SK-N-SH treated with all-trans-retinoic acid at 6 μM for 48 hours (cell line): Measurements from ENCODE around the gene DGKZ.

Experiments
- ATAC-seq: fragments of 200-7000 bp; cut with Tn5 transposase; 3 replicates; pipeline ENCODE4 v1.9.1; 2020; ENCODE audit warnings: mild to moderate bottlenecking, moderate library complexity
- ARNTL ChIP-seq: fragments of 450-650 bp; formaldehyde crosslinking; IDR thresholded peaks from 2 replicates; pipeline ENCODE4 v1.5.0; 2020; ENCODE audit warnings: low read depth, mild to moderate bottlenecking, moderate library complexity, borderline replicate concordance
- BACH2 ChIP-seq: fragments of 250-450 bp; sonication (Bioruptor Pico); IDR thresholded peaks from 2 replicates; pipeline ENCODE4 v1.9.0; 2021; ENCODE audit warnings: mild to moderate bottlenecking, borderline replicate concordance
- CSDC2 ChIP-seq: fragments of 250-450 bp; sonication (Bioruptor Pico); IDR thresholded peaks from 2 replicates; pipeline ENCODE4 v1.5.0; 2020; ENCODE audit warnings: mild to moderate bottlenecking, moderate library complexity
- ESRRG ChIP-seq: fragments of 250-450 bp; sonication (Bioruptor Pico); IDR thresholded peaks from 2 replicates; pipeline ENCODE4 v1.6.1; 2021; ENCODE audit warnings: mild to moderate bottlenecking
- GLIS3 ChIP-seq: fragments of 250-450 bp; sonication (Bioruptor Pico); IDR thresholded peaks from 2 replicates; pipeline ENCODE4 v1.5.0; 2020; ENCODE audit warnings: mild to moderate bottlenecking, moderate library complexity
- ISL1 ChIP-seq: fragments of 250-450 bp; sonication (Bioruptor Pico); IDR thresholded peaks from 2 replicates; pipeline ENCODE4 v2.1.2; 2022; ENCODE audit warnings: mild to moderate bottlenecking, moderate library complexity
- OSR1 ChIP-seq: fragments of 250-450 bp; sonication (Bioruptor Pico); IDR thresholded peaks from 2 replicates; pipeline ENCODE4 v1.8.0; 2022; ENCODE audit warnings: moderate library complexity, mild to moderate bottlenecking, inconsistent platforms
- PPARA ChIP-seq: fragments of 250-450 bp; sonication (Bioruptor Pico); IDR thresholded peaks from 2 replicates; pipeline ENCODE4 v1.5.0; 2020; ENCODE audit warnings: mild to moderate bottlenecking, borderline replicate concordance
- RARB ChIP-seq: fragments of 250-450 bp; sonication (Bioruptor Pico); IDR thresholded peaks from 2 replicates; pipeline ENCODE4 v1.8.0; 2021; ENCODE audit warnings: mild to moderate bottlenecking, moderate library complexity
- SNAI2 ChIP-seq: fragments of 250-450 bp; sonication (Bioruptor Pico); IDR thresholded peaks from 2 replicates; pipeline ENCODE4 v1.5.0; 2020; ENCODE audit warnings: mild to moderate bottlenecking, moderate library complexity
- TCF4 ChIP-seq: fragments of 250-450 bp; sonication (Bioruptor Pico); IDR thresholded peaks from 2 replicates; pipeline ENCODE4 v1.8.0; 2021; ENCODE audit warnings: mild to moderate bottlenecking, moderate library complexity, borderline replicate concordance
- TOX ChIP-seq: fragments of 250-450 bp; sonication (Bioruptor Pico); IDR thresholded peaks from 2 replicates; pipeline ENCODE4 v1.8.0; 2021; ENCODE audit warnings: mild to moderate bottlenecking, moderate library complexity, borderline replicate concordance
- ZC3H10 ChIP-seq: fragments of 250-450 bp; sonication (Bioruptor Pico); IDR thresholded peaks from 2 replicates; pipeline ENCODE4 v1.5.1; 2021; ENCODE audit warnings: mild to moderate bottlenecking, moderate library complexity
- ZFP3 ChIP-seq: fragments of 250-450 bp; sonication (Bioruptor Pico); IDR thresholded peaks from 2 replicates; pipeline ENCODE4 v1.5.0; 2020; ENCODE audit warnings: mild to moderate bottlenecking, moderate library complexity
- ZFP30 ChIP-seq: fragments of 450-650 bp; formaldehyde crosslinking; IDR thresholded peaks from 2 replicates; pipeline ENCODE4 v1.5.0; 2022; ENCODE audit warnings: mild to moderate bottlenecking, moderate library complexity
- ZNF565 ChIP-seq: fragments of 450-650 bp; formaldehyde crosslinking; conservative IDR thresholded peaks from 2 replicates; pipeline ENCODE4 v1.5.0; 2020; ENCODE audit warnings: low read depth, mild to moderate bottlenecking, moderate library complexity
- ZNF70 ChIP-seq: fragments of 450-650 bp; formaldehyde crosslinking; IDR thresholded peaks from 2 replicates; pipeline ENCODE4 v1.5.0; 2020; ENCODE audit warnings: mild to moderate bottlenecking, moderate library complexity
- ZNF8 ChIP-seq: fragments of 450-650 bp; formaldehyde crosslinking; IDR thresholded peaks from 2 replicates; pipeline ENCODE4 v1.5.0; 2020; ENCODE audit warnings: mild to moderate bottlenecking, moderate library complexity
- TF ChIP-seq, protein P1 (sequence below): fragments of 250-450 bp; sonication (Bioruptor Pico); IDR thresholded peaks from 2 replicates; pipeline ENCODE4 v1.5.1; 2020; ENCODE audit warnings: low read depth, mild to moderate bottlenecking, moderate library complexity
- TF ChIP-seq, protein P2 (sequence below): fragments of 250-450 bp; sonication (Bioruptor Pico); IDR thresholded peaks from 2 replicates; pipeline ENCODE4 v1.8.0; 2021; ENCODE audit warnings: low read depth, mild to moderate bottlenecking, moderate library complexity, borderline replicate concordance
- TF ChIP-seq, protein P3 (sequence below): fragments of 250-450 bp; sonication (Bioruptor Pico); IDR thresholded peaks from 2 replicates; pipeline ENCODE4 v1.5.1; 2021; ENCODE audit warnings: mild to moderate bottlenecking, moderate library complexity
- TF ChIP-seq, protein P4 (sequence below): fragments of 250-450 bp; sonication (Bioruptor Pico); IDR thresholded peaks from 2 replicates; pipeline ENCODE4 v1.8.0; 2020; ENCODE audit warnings: mild to moderate bottlenecking, moderate library complexity, borderline replicate concordance

Gene DGKZ

GRCh38 chr11:46353698-46354097 is 6.4 kb downstream of the DGKZ start (continued):
- TF ChIP-seq ZNF565 (CRISPR knock-in tag) (no peak), ZFP30 (CRISPR knock-in tag) (no peak), ZNF70 (CRISPR knock-in tag) (no peak), TCF4 (CRISPR knock-in tag) (no peak)
- TF ChIP-seq, protein P1, sequence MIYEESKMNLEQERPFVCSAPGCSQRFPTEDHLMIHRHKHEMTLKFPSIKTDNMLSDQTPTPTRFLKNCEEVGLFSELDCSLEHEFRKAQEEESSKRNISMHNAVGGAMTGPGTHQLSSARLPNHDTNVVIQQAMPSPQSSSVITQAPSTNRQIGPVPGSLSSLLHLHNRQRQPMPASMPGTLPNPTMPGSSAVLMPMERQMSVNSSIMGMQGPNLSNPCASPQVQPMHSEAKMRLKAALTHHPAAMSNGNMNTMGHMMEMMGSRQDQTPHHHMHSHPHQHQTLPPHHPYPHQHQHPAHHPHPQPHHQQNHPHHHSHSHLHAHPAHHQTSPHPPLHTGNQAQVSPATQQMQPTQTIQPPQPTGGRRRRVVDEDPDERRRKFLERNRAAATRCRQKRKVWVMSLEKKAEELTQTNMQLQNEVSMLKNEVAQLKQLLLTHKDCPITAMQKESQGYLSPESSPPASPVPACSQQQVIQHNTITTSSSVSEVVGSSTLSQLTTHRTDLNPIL (CRISPR knock-in tag) = no peak
- TF ChIP-seq, all 23 proteins: peak for 0

DNA sequence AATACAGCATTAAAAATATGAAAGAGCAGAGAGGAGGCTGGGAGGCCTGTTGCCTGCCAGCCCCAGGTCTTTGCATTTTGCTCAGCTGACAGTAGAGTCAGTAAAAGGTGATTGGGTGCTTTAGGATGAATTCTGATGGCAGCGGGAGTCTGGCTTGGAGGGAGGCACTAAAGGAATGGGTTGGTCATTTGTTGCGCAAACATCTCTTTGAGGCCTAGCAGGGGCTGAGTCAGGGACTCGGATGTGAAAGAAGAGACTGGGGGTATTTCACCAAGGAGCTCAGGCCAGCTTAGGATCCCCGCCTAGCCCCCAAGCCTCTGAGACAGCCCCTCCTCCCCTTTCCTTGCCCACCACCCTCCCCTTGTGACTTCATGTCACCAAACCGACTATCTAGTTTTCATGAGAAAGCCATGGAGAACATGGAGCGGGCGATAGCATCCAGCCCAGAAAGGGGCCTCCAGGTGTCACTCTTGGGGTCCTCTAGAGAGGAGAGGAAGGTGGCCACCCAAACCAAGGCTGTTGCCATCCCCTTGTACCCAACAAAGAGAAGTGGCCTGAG is 9.7 kb downstream of the DGKZ start:
- ATAC-seq = no peak
- TF ChIP-seq GLIS3 (CRISPR knock-in tag) = no peak
- no peak for TF ChIP-seq ZNF70 (CRISPR knock-in tag)
- TF ChIP-seq, protein P2, sequence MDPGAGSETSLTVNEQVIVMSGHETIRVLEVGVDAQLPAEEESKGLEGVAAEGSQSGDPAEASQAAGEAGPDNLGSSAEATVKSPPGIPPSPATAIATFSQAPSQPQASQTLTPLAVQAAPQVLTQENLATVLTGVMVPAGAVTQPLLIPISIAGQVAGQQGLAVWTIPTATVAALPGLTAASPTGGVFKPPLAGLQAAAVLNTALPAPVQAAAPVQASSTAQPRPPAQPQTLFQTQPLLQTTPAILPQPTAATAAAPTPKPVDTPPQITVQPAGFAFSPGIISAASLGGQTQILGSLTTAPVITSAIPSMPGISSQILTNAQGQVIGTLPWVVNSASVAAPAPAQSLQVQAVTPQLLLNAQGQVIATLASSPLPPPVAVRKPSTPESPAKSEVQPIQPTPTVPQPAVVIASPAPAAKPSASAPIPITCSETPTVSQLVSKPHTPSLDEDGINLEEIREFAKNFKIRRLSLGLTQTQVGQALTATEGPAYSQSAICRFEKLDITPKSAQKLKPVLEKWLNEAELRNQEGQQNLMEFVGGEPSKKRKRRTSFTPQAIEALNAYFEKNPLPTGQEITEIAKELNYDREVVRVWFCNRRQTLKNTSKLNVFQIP (CRISPR knock-in tag) = no peak
- TF ChIP-seq CSDC2 = no peak
- no peak for TF ChIP-seq TCF4 (CRISPR knock-in tag)
- TF ChIP-seq, protein P1 (CRISPR knock-in tag) = no peak
- no peak for TF ChIP-seq ZC3H10
- no peak for TF ChIP-seq ZFP30 (CRISPR knock-in tag)
- TF ChIP-seq ZFP3 = no peak
- TF ChIP-seq SNAI2 (CRISPR knock-in tag) = no peak
- TF ChIP-seq TOX (CRISPR knock-in tag) = no peak
- TF ChIP-seq RARB (CRISPR knock-in tag) = no peak
- no peak for TF ChIP-seq OSR1 (CRISPR knock-in tag)
- no peak for TF ChIP-seq ESRRG (CRISPR knock-in tag)
- no peak for TF ChIP-seq ISL1 (CRISPR knock-in tag)
- TF ChIP-seq, protein P3, sequence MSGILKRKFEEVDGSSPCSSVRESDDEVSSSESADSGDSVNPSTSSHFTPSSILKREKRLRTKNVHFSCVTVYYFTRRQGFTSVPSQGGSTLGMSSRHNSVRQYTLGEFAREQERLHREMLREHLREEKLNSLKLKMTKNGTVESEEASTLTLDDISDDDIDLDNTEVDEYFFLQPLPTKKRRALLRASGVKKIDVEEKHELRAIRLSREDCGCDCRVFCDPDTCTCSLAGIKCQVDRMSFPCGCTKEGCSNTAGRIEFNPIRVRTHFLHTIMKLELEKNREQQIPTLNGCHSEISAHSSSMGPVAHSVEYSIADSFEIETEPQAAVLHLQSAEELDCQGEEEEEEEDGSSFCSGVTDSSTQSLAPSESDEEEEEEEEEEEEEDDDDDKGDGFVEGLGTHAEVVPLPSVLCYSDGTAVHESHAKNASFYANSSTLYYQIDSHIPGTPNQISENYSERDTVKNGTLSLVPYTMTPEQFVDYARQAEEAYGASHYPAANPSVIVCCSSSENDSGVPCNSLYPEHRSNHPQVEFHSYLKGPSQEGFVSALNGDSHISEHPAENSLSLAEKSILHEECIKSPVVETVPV (CRISPR knock-in tag) = no peak
- TF ChIP-seq ZNF565 (CRISPR knock-in tag) = no peak
- TF ChIP-seq BACH2 (CRISPR knock-in tag) = no peak
- TF ChIP-seq, all 23 proteins: peak for 0

GRCh38 chr11:46357483-46357936 is 10.2 kb downstream of the DGKZ start:
- TF ChIP-seq ZNF70 (CRISPR knock-in tag) = no peak
- TF ChIP-seq ZNF565 (CRISPR knock-in tag) = no peak
- TF ChIP-seq, protein P4, sequence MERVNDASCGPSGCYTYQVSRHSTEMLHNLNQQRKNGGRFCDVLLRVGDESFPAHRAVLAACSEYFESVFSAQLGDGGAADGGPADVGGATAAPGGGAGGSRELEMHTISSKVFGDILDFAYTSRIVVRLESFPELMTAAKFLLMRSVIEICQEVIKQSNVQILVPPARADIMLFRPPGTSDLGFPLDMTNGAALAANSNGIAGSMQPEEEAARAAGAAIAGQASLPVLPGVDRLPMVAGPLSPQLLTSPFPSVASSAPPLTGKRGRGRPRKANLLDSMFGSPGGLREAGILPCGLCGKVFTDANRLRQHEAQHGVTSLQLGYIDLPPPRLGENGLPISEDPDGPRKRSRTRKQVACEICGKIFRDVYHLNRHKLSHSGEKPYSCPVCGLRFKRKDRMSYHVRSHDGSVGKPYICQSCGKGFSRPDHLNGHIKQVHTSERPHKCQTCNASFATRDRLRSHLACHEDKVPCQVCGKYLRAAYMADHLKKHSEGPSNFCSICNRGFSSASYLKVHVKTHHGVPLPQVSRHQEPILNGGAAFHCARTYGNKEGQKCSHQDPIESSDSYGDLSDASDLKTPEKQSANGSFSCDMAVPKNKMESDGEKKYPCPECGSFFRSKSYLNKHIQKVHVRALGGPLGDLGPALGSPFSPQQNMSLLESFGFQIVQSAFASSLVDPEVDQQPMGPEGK (CRISPR knock-in tag) = no peak
- TF ChIP-seq SNAI2 (CRISPR knock-in tag) = no peak
- TF ChIP-seq RARB (CRISPR knock-in tag) = no peak
- TF ChIP-seq, protein P3 (CRISPR knock-in tag) = no peak
- TF ChIP-seq BACH2 (CRISPR knock-in tag) = no peak
- no peak for TF ChIP-seq OSR1 (CRISPR knock-in tag)
- no peak for TF ChIP-seq TCF4 (CRISPR knock-in tag)
- TF ChIP-seq, protein P2 (CRISPR knock-in tag) = no peak
- no peak for TF ChIP-seq ISL1 (CRISPR knock-in tag)
- TF ChIP-seq ZNF8 (CRISPR knock-in tag) = no peak
- TF ChIP-seq ZFP30 (CRISPR knock-in tag) = no peak
- no peak for TF ChIP-seq ESRRG (CRISPR knock-in tag)
- no peak for TF ChIP-seq GLIS3 (CRISPR knock-in tag)
- TF ChIP-seq ARNTL (CRISPR knock-in tag) = no peak
- no peak for TF ChIP-seq PPARA (CRISPR knock-in tag)
- TF ChIP-seq CSDC2 = no peak
- TF ChIP-seq TOX (CRISPR knock-in tag) = no peak
- no peak for TF ChIP-seq ZC3H10
- no peak for ATAC-seq
